Left lobe of liver (tissue), 2 donors: Measurements from ENCODE around the gene S1PR1. TPM values are rescaled to one million over a fixed set of nuclear protein-coding genes. Genes with fewer than 3 reads are reported as not detected.

Experiments
- ATAC-seq: fragments of 200-7000 bp; cut with Tn5 transposase; one replicate; pipeline ENCODE4 v1.9.1; 2020; ENCODE audit warnings: mild to moderate bottlenecking, moderate library complexity
- DNase-seq: peaks from one replicate; pipeline ENCODE4 v3.0.0-alpha.2; 2020; ENCODE audit warnings: low spot score
- total RNA-seq: library from RNA; stranded (reverse); gene quantifications from one replicate; pipeline ENCODE4 v1.2.1, GENCODE V29; 2021
- donor health status: DM: no; HTN: no; CAD: no; lungs with moderate emphysema.
- donor health status: DM: no; HTN: yes; CAD: no.

Gene S1PR1
- total RNA-seq, 1 donor from 2014 or later: 12.1 TPM

DNA sequence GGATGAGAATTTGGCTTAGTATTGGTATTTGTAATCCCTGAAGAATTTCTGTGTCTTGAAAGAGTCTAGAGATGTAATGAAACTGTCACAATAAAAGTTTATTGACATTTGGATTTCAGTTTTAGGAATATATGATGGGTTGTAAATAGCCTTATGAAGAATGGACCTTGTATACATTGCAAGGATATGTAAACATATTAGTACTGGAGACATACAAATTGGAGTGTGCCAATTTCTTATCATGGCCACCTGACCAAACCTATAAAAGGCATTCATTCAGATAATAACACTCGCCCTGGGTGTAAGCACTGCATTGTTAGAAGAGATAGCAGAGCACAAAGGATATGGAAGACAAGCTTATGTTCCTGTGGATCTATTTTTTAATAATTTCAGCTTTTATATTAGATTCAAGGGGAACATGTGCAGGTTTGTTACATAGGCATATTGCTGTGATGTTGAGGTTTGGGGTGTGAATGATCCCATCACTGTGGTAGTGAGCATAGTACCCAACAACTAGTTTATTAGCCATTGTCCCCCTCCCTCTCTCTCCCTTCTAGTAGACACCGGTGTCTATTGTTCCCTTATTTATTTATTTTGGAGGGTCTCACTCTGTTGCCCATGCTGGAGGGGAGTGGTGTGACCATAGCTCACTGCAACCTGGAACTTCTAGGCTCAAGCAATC lies 8.6 kb downstream of the S1PR1 start:
- no peak for ATAC-seq
- no peak for DNase-seq

GRCh38 chr1:101247404-101248287 lies 10.8 kb downstream of the S1PR1 start:
- DNase-seq (no peak), ATAC-seq (no peak)

GRCh38 chr1:101250222-101250621 lies 13.4 kb downstream of the S1PR1 start:
- DNase-seq: no peak
- no peak for ATAC-seq

- DNase-seq (no peak), ATAC-seq (no peak)
Measured at GRCh38 chr1:101250656-101251272, 13.9 kb downstream of the S1PR1 start.

GRCh38 chr1:101251504-101251903 lies 14.7 kb downstream of the S1PR1 start:
- no peak for ATAC-seq

DNA sequence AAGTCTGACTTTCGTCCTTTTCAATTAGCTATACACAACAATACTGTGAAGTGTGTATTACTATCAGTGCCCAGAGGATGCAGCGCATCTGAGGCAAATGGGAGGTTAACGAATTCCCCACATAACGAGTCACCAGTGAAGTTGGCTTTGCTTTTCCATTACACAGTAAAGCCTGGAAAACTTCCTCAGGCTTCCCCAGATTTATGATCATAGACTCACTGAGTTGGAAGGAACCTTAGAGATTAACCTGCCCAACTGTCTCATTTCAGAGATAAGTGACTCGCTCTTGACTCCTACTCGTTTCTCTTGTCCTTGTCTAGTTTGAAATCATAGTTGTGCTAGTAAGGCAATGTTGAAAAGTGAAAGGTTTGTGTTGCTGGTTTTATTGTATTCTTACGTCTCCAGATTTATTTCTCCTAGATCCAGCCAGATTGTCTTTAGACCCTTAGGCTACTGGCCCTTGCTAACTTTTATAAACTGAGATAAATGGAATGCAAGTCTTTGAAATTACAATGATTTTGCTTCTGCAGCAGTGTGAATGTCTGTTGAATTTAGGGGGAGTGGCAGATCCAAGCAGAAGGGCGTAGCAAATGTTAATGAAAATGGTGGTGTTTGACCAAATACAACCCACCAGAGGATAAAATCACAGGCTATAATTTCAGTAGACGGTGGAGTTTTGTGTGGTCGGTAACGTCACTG lies 17.3 kb downstream of the S1PR1 start:
- DNase-seq: no peak
- ATAC-seq: no peak

More at GRCh38 chr1:101251504-101251903, 14.7 kb downstream of the S1PR1 start:
- no peak for DNase-seq

DNA sequence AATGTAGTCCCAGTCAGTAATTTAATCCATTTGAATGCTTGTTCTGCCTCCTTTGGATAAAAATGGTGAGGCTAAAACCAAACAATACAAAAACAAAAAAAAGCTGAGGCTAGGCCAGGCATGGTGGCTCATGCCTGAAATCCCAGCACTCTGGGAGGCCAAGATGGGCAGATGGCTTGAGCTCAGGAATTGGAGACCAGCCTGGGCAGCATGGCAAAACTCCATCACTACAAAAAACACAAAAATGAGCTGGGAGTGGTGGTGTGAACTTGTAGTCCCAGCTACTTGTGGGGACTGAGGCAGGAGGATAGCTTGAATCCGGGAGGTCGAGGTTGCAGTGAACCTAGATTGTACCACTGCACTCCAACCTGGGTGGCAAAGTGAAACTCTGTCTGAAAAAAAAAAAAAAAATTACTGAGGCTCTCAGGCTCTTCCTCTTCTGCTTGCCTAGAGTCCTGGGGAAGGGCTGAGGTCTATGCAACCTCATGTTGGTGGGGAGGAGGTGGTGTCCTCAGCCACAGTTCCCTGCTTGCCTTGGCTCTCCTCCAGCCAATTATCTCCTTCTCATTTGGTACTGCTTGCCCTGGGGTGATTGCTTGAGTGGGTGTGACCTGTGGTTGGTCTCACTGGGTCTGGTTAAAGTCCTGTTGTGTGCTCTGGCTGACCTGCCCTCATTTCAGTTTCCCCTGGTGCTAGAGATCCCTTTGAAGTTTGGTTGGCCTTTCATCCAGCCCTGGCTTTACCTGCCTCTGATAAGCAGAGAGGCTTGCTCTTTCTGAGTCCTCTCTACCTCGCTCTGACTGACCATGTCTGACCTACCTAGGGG lies 20.9 kb downstream of the S1PR1 start:
- DNase-seq (peak; percentile 92), ATAC-seq (peak; percentile 95)

- no peak for ATAC-seq
Measured at GRCh38 chr1:101259744-101260148, 22.9 kb downstream of the S1PR1 start.

DNA sequence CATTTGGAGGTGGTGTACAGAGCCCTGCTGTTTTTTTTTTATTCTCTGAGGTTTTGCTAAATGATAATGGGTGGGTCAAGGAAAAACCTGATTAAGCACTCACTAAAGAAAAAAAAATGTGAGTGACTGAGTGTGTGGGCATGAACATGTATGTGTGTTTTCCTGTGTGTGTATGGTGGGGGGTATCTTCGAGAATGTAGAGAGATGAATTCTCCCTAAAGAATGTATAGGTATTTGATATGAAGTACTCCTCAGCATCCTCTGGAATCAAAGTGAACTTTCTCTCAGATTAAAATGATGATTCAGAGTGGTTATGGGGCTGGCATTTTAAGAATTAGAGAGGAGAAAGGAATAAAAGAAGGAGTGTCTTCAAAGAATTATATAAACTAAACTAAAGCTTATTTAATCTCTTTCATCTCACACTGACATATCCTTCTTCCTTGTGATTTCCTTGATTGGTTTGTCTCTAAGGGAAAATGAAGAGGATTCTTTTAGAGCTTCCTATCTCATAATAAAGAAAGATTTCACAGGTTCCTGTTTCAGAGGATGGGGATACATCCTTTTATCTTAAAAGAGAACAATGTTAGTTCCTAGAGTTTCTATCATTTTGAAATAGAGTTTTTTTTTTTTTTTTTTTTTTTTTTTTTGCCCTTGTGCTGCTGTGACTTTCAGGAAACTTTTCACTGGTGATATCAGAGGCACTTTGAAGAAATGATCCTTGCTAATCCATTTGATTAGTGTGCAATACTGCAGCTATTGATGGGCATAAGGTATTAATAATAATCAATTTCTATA lies 23.9 kb downstream of the S1PR1 start:
- ATAC-seq: no peak
- no peak for DNase-seq

More at GRCh38 chr1:101259744-101260148, 22.9 kb downstream of the S1PR1 start:
- DNase-seq: no peak

DNA sequence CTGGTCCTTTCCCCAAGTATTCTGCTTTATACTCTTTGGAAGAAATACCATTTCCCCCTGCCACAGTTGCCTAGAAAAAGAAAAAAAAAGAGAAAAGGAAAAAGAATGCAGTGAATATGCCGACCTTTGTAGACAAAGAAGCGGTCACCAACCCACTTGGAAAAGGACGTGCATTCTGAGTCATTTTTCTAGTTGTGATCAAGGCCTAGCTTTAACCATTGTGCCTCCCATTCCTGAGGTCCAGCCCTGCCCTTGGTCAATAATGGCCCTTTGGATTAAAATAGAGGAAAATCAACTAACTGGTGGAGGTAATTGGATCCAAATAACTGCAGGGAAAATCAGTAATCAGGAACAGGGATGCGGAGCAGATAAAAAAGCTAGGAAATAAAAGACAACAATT lies 24.8 kb downstream of the S1PR1 start:
- DNase-seq (no peak), ATAC-seq (no peak)

DNA sequence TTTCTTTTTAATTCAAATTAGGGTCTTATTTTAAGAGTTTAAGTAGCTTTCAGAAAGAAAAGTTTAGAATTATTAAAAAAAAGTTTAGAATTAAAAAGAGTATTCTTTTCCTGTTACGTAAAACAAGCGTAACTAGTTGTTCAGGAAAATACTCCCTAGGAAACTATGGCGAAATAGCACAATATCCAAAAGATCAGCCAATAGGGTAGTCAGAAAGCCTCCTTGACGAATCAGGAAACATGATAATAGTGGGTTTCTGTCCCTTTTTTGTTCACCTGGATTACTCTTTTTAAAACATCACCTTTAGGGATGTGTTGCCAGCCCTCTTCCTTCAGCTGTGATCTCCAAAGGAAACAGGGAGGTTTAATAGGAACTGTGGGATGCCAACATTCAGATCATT lies 25.2 kb downstream of the S1PR1 start:
- DNase-seq: no peak
- no peak for ATAC-seq

GRCh38 chr1:101262630-101263348 lies 26.0 kb downstream of the S1PR1 start:
- ATAC-seq: no peak
- DNase-seq: no peak

- DNase-seq: no peak
- peak; percentile 83 for ATAC-seq
Measured at GRCh38 chr1:101264697-101265096, 27.9 kb downstream of the S1PR1 start.

DNA sequence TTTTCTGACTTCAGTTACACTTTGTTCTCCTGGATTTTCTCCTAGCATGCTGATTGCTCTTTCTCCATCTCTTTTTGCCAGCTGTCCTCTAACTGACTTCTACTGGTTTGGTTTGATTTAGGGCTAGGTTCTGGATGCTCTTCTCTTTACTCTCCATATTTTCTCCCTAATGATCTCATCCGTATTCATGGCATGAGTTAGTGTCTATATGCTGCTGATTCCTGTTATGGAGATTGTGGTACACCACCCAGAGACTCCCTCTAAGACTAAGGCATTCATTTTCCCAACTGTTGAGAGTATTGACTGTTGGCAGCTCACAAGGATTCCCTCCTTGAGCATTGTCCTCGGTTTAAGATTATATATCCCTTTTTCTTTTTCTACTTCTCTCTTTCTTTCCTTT lies 28.9 kb downstream of the S1PR1 start:
- ATAC-seq (no peak), DNase-seq (no peak)

DNA sequence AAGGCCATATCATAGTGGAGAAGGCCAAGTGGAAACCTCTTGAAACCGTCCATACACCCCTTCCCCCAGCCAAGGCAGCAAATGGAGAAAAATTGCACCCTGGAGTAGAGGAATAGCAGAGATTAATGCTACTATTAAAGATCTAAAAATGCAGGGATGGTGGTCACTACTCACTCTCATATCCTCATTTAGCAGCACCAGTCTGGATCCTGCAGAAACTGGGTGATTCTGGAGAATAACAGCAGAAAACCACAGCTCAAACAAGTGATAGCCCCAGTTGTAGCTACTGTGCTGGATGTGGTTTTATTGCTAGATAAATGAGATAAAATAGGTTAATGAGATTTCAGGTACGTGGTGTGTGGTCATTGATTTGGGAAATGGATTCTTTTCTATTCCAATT lies 30.3 kb downstream of the S1PR1 start:
- DNase-seq (no peak), ATAC-seq (no peak)

DNA sequence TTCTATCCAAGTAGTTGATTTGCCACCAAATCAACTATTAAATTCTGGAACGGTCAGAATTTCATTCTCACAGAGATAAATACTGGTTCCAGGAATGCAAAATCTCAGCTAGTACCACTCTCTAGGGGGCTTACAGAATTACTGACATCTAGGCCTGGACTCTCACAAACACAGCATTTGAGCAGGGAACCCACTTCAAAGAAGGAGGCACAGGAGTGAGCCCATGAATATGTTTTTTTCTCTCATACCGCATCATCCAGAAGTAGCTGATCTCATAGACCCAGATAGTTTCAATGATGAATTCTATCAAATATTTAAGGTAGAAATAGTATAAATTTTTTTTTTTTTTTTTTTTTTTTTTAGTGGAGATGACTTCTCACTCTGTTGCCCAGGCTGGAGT lies 32.1 kb downstream of the S1PR1 start:
- DNase-seq (no peak), ATAC-seq (no peak)

- DNase-seq (no peak), ATAC-seq (no peak)
Measured at GRCh38 chr1:101275672-101276071, 38.9 kb downstream of the S1PR1 start.

DNA sequence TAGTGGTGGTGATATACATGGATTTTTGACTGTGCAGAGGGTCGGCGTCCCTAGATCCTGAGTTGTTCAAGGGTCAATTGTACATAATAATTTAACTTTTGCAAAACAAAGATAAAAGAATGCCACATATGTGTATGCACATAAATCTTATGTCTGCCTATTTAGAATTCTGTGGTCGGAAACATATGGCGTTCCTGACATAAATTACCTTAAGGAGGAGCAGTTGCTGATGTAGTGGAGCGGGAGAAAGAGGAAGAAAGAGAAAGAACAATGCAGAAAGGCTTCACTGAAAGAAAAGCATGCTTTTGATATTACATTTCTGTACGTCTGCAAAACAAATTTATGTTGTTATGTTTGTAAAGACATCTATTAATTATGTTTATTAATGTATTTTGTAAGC lies 40.0 kb downstream of the S1PR1 start:
- ATAC-seq: no peak
- no peak for DNase-seq

DNA sequence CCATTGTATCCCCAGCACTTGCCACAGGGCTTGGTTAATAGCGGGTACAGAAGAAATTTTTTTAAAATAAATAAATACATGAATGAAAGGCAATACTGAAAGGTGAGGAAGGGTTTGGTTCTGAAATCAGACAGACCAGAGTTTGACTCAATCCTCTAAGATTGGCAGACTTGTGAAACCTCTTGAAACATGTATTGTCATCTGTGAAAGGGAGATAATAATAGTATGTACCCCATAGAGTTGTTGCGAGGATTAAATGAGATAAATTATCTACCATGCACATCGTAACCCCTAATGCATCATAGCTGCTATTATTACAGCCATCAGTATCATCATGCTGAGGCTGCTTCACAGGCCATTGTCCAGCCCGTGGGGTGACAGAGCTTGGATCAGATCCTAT lies 41.4 kb downstream of the S1PR1 start:
- DNase-seq (no peak), ATAC-seq (no peak)
